ENCODE measurements around the gene SEPHS2. TPM values are rescaled to one million over a fixed set of nuclear protein-coding genes. Genes with fewer than 3 reads are reported as not detected.

The SEPHS2 gene
- total and polyA plus RNA-seq, 5 donors, result 29.4 to 41.1 (median 36.3) TPM

- Histone ChIP-seq H3K4me1 (ENCODE audit: control insufficient read depth, insufficient read depth, low read length) (peaks cover 5% of the 10 kb centered on the region), H3K9me3 (ENCODE audit: control insufficient read depth, low read length) (no peaks in the 10 kb centered on the region), H3K27ac (ENCODE audit: low read length) (peak within 1 kb of the TSS; percentile 78), H3K27me3 (ENCODE audit: control insufficient read depth, insufficient read depth) (no peaks in the 10 kb centered on the region), H3K4me3 (ENCODE audit: low read length) (peak within 1 kb of the TSS; percentile 43)
- intact Hi-C loops (cut with DNase I), result loop anchor here in 1 of 4 donors (10.0 kb wide), 1 partner anchor 175 kb away; no protein-coding TSS in a partner anchor
- peak; percentile 96 to 98 (median 96) for DNase-seq
- 1% methylated on average over 49 of the region's 49 CpGs for WGBS
- peak; percentile 98 to 99 for ATAC-seq
These were observed 15.8 kb downstream of the SEPHS2 start, which contains the start of gene DCTPP1 for GRCh38 chr16:30429678-30430427. DCTPP1 (minus strand) TSS chr16:30430030; CDS start chr16:30429980, 50 bp downstream.

- intact Hi-C loops (cut with DNase I), result no loop called here
- 2% methylated on average over 11 of the region's 11 CpGs for WGBS
These were observed 16.3 kb downstream of the SEPHS2 start for GRCh38 chr16:30429418-30429677.

GRCh38 chr16:30428055-30428454, 17.6 kb downstream of the SEPHS2 start:
- Histone ChIP-seq H3K4me1 (ENCODE audit: control insufficient read depth, insufficient read depth, low read length) (peaks cover 5% of the 10 kb centered on the region), H3K27me3 (ENCODE audit: control insufficient read depth, insufficient read depth) (no peaks in the 10 kb centered on the region)

More at GRCh38 chr16:30429418-30429677, 16.3 kb downstream of the SEPHS2 start:
- Histone ChIP-seq H3K27me3 (ENCODE audit: control insufficient read depth, insufficient read depth) (no peaks in the 10 kb centered on the region), H3K4me1 (ENCODE audit: control insufficient read depth, insufficient read depth, low read length) (peaks cover 5% of the 10 kb centered on the region), H3K27ac (ENCODE audit: low read length) (peak overlapping the region; percentile 46), H3K9me3 (ENCODE audit: control insufficient read depth, low read length) (no peaks in the 10 kb centered on the region), H3K4me3 (ENCODE audit: low read length) (peak overlapping the region; percentile 43)
- ATAC-seq, result no peak
- no peak for DNase-seq

GRCh38 chr16:30421010-30421409, 24.7 kb downstream of the SEPHS2 start:
- Histone ChIP-seq H3K27me3 (ENCODE audit: control insufficient read depth, insufficient read depth) (no peaks in the 10 kb centered on the region), H3K9me3 (ENCODE audit: control insufficient read depth, low read length) (no peaks in the 10 kb centered on the region), H3K4me1 (ENCODE audit: control insufficient read depth, insufficient read depth, low read length) (no peaks in the 10 kb centered on the region), H3K4me3 (ENCODE audit: low read length) (no peak overlapping the region), H3K27ac (ENCODE audit: low read length) (no peak overlapping the region)
- intact Hi-C loops (cut with DNase I), result no loop called here
- no peak for DNase-seq
- 79% methylated on average over 5 of the region's 5 CpGs for WGBS
- ATAC-seq, result no peak

More at GRCh38 chr16:30428055-30428454, 17.6 kb downstream of the SEPHS2 start:
- 96% methylated on average over 4 of the region's 4 CpGs for WGBS
- DNase-seq (no peak), ATAC-seq (no peak)
- H3K9me3 ChIP-seq (ENCODE audit: control insufficient read depth, low read length), result no peaks in the 10 kb centered on the region
- H3K4me3 ChIP-seq (ENCODE audit: low read length), result no peak overlapping the region
- intact Hi-C loops (cut with DNase I), result no loop called here
- H3K27ac ChIP-seq (ENCODE audit: low read length), result no peak overlapping the region

GRCh38 chr16:30418350-30419181, 27.1 kb downstream of the SEPHS2 start:
- H3K4me3 ChIP-seq (ENCODE audit: low read length), result peak overlapping the region; percentile 4
- H3K27ac ChIP-seq (ENCODE audit: low read length), result peak overlapping the region; percentile 19
- no peaks in the 10 kb centered on the region for H3K27me3 ChIP-seq (ENCODE audit: control insufficient read depth, insufficient read depth)
- intact Hi-C loops (cut with DNase I), result no loop called here
- H3K9me3 ChIP-seq (ENCODE audit: control insufficient read depth, low read length), result no peaks in the 10 kb centered on the region
- DNase-seq (no peak), ATAC-seq (no peak)
- H3K4me1 ChIP-seq (ENCODE audit: control insufficient read depth, insufficient read depth, low read length), result no peaks in the 10 kb centered on the region
- 66% methylated on average over 31 of the region's 31 CpGs for WGBS

- peak overlapping the region; percentile 65 for H3K4me3 ChIP-seq (ENCODE audit: low read length)
- H3K9me3 ChIP-seq (ENCODE audit: control insufficient read depth, low read length), result no peaks in the 10 kb centered on the region
- peak; percentile 89 to 96 (median 94) for DNase-seq
- no peaks in the 10 kb centered on the region for H3K27me3 ChIP-seq (ENCODE audit: control insufficient read depth, insufficient read depth)
- WGBS, result under 1% methylated on average over 140 of the region's 140 CpGs
- no peaks in the 10 kb centered on the region for H3K4me1 ChIP-seq (ENCODE audit: control insufficient read depth, insufficient read depth, low read length)
- ATAC-seq, result peak; percentile 96
- intact Hi-C loops (cut with DNase I), result no loop called here
- H3K27ac ChIP-seq (ENCODE audit: low read length), result peak overlapping the region; percentile 75
These were observed 27.9 kb downstream of the SEPHS2 start for GRCh38 chr16:30417529-30418349.

GRCh38 chr16:30416624-30417528, 28.8 kb downstream of the SEPHS2 start:
- no peaks in the 10 kb centered on the region for H3K9me3 ChIP-seq (ENCODE audit: control insufficient read depth, low read length)
- no peaks in the 10 kb centered on the region for H3K27me3 ChIP-seq (ENCODE audit: control insufficient read depth, insufficient read depth)
- peak overlapping the region; percentile 75 for H3K27ac ChIP-seq (ENCODE audit: low read length)
- WGBS, result 62% methylated on average over 18 of the region's 18 CpGs
- ATAC-seq, result no peak
- intact Hi-C loops (cut with DNase I), result no loop called here
- peak overlapping the region; percentile 65 for H3K4me3 ChIP-seq (ENCODE audit: low read length)
- no peaks in the 10 kb centered on the region for H3K4me1 ChIP-seq (ENCODE audit: control insufficient read depth, insufficient read depth, low read length)
- no peak for DNase-seq

GRCh38 chr16:30416047-30416603, 29.5 kb downstream of the SEPHS2 start:
- 86% methylated on average over 4 of the region's 4 CpGs for WGBS
- no peak overlapping the region for H3K27ac ChIP-seq (ENCODE audit: low read length)
- DNase-seq, result no peak
- no peaks in the 10 kb centered on the region for H3K9me3 ChIP-seq (ENCODE audit: control insufficient read depth, low read length)
- no peak for ATAC-seq
- intact Hi-C loops (cut with DNase I), result no loop called here
- H3K27me3 ChIP-seq (ENCODE audit: control insufficient read depth, insufficient read depth), result no peaks in the 10 kb centered on the region
- H3K4me1 ChIP-seq (ENCODE audit: control insufficient read depth, insufficient read depth, low read length), result no peaks in the 10 kb centered on the region
- no peak overlapping the region for H3K4me3 ChIP-seq (ENCODE audit: low read length)

GRCh38 chr16:30414159-30414558, 31.5 kb downstream of the SEPHS2 start:
- intact Hi-C loops (cut with DNase I), result no loop called here
- 84% methylated on average over 5 of the region's 5 CpGs for WGBS
- DNase-seq, result no peak
- no peak for ATAC-seq
- Histone ChIP-seq H3K4me3 (ENCODE audit: low read length) (no peak overlapping the region), H3K27ac (ENCODE audit: low read length) (no peak overlapping the region), H3K9me3 (ENCODE audit: control insufficient read depth, low read length) (no peaks in the 10 kb centered on the region), H3K4me1 (ENCODE audit: control insufficient read depth, insufficient read depth, low read length) (no peaks in the 10 kb centered on the region), H3K27me3 (ENCODE audit: control insufficient read depth, insufficient read depth) (no peaks in the 10 kb centered on the region)
